ENCODE measurements around the gene GSG1L. TPM values are rescaled to one million over a fixed set of nuclear protein-coding genes. Genes with fewer than 3 reads are reported as not detected.

Gene GSG1L
- polyA plus RNA-seq, 3 donors = not detected

- intact Hi-C loops (cut with micrococcal nuclease) = no loop called here
- H4K20me1 ChIP-seq (ENCODE audit: insufficient read depth, low read length) = no peaks in the 10 kb centered on the region
- H3K4me1 ChIP-seq (ENCODE audit: control insufficient read depth in 1 of 2, insufficient read depth in 2 of 2, low read length in 2 of 2) = no peaks in the 10 kb centered on the region
- peaks cover 0 to 3% (median 0%) of the 10 kb centered on the region in 3 donors for H3K27me3 Mint-ChIP-seq (ENCODE audit: low read depth in 3 of 3)
- no peak for DNase-seq
- no peak overlapping the region for H2AFZ ChIP-seq (ENCODE audit: insufficient read depth, low read depth, low read length, poor library complexity, severe bottlenecking)
- no peak overlapping the region for H3K4me3 Mint-ChIP-seq
- H3K4me1 Mint-ChIP-seq = no peaks in the 10 kb centered on the region
- H3K36me3 ChIP-seq (replicated peaks in 1 of 2; ENCODE audit: control insufficient read depth in 1 of 2, insufficient read depth in 2 of 2, low read length in 2 of 2) = no peaks in the 10 kb centered on the region
- H3K9ac ChIP-seq (ENCODE audit: insufficient read depth, low read length, poor library complexity, severe bottlenecking) = no peak overlapping the region
- H3K36me3 Mint-ChIP-seq = no peaks in the 10 kb centered on the region
- H3K4me3 ChIP-seq (replicated peaks in 1 of 3; ENCODE audit: low read depth in 2 of 3, low read length in 3 of 3) = no peak overlapping the region
- no peaks in the 10 kb centered on the region for H3K9me3 ChIP-seq (replicated peaks in 1 of 2; ENCODE audit: control insufficient read depth in 1 of 2, insufficient read depth in 1 of 2, low read length in 2 of 2)
- H3K79me2 ChIP-seq (ENCODE audit: insufficient read depth, low read length) = no peaks in the 10 kb centered on the region
- WGBS (ENCODE audit: insufficient coverage) = 82% methylated on average over 12 of the region's 14 CpGs
- H3K27ac Mint-ChIP-seq = no peak overlapping the region
- peaks cover 0 to 1% (median 0%) of the 10 kb centered on the region in 7 donors for H3K9me3 Mint-ChIP-seq
- no peak for TF ChIP-seq CTCF (IDR thresholded peaks at IDR 0.05)
- no peak overlapping the region for H3K4me2 ChIP-seq (replicated peaks; ENCODE audit: extremely low read depth, low read length, poor library complexity, severe bottlenecking)
- no peaks in the 10 kb centered on the region for H3K27me3 ChIP-seq (ENCODE audit: control insufficient read depth in 2 of 2, insufficient read depth in 2 of 2, low read length in 2 of 2)
- no peak overlapping the region for H3K27ac ChIP-seq (ENCODE audit: low read depth in 1 of 2, low read length in 2 of 2)
Measured at GRCh38 chr16:28003021-28003865, 60.3 kb downstream of the GSG1L start.

GRCh38 chr16:28001642-28002041 is 61.9 kb downstream of the GSG1L start:
- H3K9me3 ChIP-seq (replicated peaks in 1 of 2; ENCODE audit: control insufficient read depth in 1 of 2, insufficient read depth in 1 of 2, low read length in 2 of 2) = no peaks in the 10 kb centered on the region
- Mint-ChIP-seq H3K27ac (no peak overlapping the region), H3K27me3 (ENCODE audit: low read depth in 3 of 3) (peaks cover 0 to 3% (median 0%) of the 10 kb centered on the region in 3 donors), H3K4me3 (no peak overlapping the region), H3K4me1 (no peaks in the 10 kb centered on the region), H3K36me3 (no peaks in the 10 kb centered on the region), H3K9me3 (peaks cover 0 to 3% (median 0%) of the 10 kb centered on the region in 7 donors)
- no peak for TF ChIP-seq CTCF (IDR thresholded peaks at IDR 0.05)
- no peaks in the 10 kb centered on the region for H3K27me3 ChIP-seq (ENCODE audit: control insufficient read depth in 2 of 2, insufficient read depth in 2 of 2, low read length in 2 of 2)
- no peak overlapping the region for H3K9ac ChIP-seq (ENCODE audit: insufficient read depth, low read length, poor library complexity, severe bottlenecking)
- intact Hi-C loops (cut with micrococcal nuclease) = no loop called here
- H2AFZ ChIP-seq (ENCODE audit: insufficient read depth, low read depth, low read length, poor library complexity, severe bottlenecking) = no peak overlapping the region
- H3K4me3 ChIP-seq (replicated peaks in 1 of 3; ENCODE audit: low read depth in 2 of 3, low read length in 3 of 3) = no peak overlapping the region
- no peak for DNase-seq
- H3K36me3 ChIP-seq (replicated peaks in 1 of 2; ENCODE audit: control insufficient read depth in 1 of 2, insufficient read depth in 2 of 2, low read length in 2 of 2) = no peaks in the 10 kb centered on the region
- no peaks in the 10 kb centered on the region for H3K4me1 ChIP-seq (ENCODE audit: control insufficient read depth in 1 of 2, insufficient read depth in 2 of 2, low read length in 2 of 2)
- H3K27ac ChIP-seq (ENCODE audit: low read depth in 1 of 2, low read length in 2 of 2) = no peak overlapping the region
- WGBS (ENCODE audit: insufficient coverage) = 92% methylated on average over 2 of the region's 4 CpGs
- H4K20me1 ChIP-seq (ENCODE audit: insufficient read depth, low read length) = no peaks in the 10 kb centered on the region
- no peak overlapping the region for H3K4me2 ChIP-seq (replicated peaks; ENCODE audit: extremely low read depth, low read length, poor library complexity, severe bottlenecking)
- H3K79me2 ChIP-seq (ENCODE audit: insufficient read depth, low read length) = no peaks in the 10 kb centered on the region

Measured in CD14-positive monocyte (primary cell).